Measurements from ENCODE around the gene KRT33B.
"Not testable (repeated sequence)": the region's sequence is repeated elsewhere in the genome, so short reads cannot be mapped to it uniquely, and the experiment has no call there.

KRT33B gene

GRCh38 chr17:41393294-41393693, 23.7 kb upstream of the KRT33B start:
- no peak for DNase-seq

GRCh38 chr17:41392278-41392677, 22.7 kb upstream of the KRT33B start:
- no peak for DNase-seq

DNA sequence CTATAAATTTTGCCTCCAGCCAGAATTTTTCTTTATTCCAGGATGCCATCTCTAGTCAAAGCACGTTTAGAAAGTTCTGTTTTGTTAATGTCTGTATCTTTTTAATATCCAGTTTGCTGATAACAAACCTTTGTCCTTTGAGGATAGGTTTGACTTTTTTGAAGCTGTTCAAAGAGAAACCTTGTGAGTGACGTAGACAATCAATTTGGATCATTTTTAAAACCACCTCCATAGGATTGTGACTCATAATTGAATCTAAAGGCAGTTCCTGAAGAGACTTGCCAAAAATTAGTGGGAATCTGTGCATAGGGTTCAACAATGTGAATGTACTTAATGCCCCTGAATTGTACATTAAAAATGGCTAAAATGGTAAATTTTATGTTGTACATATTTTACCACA, 21.9 kb upstream of the KRT33B start:
- DNase-seq, result no peak

GRCh38 chr17:41390411-41390938, 20.9 kb upstream of the KRT33B start:
- DNase-seq, result no peak

DNA sequence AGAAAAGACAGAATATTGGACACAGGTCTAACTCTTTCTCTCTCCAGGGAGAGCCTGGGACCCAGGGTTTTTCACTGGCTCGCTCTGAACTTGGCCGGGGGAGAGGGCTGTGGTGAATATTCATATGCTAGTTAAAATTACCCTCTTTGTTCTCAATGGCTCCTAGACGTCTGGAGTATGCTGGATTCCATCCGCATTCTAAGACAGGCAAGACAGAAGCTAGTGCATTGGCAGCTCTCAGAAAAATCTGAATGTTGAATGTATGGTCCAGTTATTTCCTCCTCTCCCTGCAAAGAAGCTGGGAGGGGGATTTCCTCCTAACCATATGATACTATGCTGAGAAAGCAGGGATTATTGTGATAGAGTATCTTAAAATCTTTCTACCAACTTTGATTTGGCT, 18.1 kb upstream of the KRT33B start:
- DNase-seq, result no peak

GRCh38 chr17:41386227-41386626, 16.6 kb upstream of the KRT33B start:
- no peak for DNase-seq

DNA sequence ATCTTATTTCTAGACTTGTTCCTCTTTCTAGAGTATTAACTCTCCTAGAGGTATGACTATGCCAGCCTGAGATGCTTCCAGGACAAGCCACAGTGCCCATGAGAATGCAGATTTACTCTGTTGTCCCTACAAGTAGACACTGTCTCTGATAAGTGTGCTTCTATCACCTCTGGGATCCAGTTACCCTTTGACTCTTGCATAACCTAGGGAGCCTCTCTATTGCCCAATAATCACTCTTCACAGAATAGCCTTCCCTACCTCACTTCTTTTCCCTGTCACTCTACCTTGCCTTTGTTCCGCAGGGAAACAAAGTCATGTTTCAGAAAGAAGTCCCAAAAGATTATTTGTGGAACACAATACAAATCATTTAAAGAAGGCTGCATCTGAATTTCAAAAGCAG, 14.1 kb upstream of the KRT33B start:
- DNase-seq, result no peak

DNA sequence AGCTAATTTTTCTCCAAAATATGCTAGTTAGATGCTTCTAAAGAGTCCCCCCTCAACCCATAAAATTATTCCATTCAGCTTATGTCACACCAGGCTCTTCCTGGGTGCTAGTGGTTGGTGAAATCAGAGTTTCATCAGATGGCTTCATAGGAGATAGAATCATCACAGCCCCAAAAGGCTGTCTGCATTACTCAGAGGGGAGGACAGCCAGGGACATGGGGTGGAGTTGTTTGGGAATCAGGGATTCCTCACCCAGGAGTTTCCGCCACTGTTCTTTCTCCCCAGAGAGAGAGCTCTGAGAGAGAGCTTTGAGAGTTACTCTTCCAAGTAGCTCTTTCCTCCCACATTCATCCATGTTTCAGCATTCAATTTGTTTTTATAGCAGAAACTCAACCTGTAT, 12.8 kb upstream of the KRT33B start:
- DNase-seq, result no peak

GRCh38 chr17:41381943-41382342, 12.3 kb upstream of the KRT33B start, which contains the start of gene KRT34:
TSS of gene KRT34 (minus strand) at chr17:41382306. CDS start at chr17:41382246, 60 bp downstream.
- not testable (repeated sequence) for DNase-seq

GRCh38 chr17:41380091-41380490, 10.5 kb upstream of the KRT33B start:
- not testable (repeated sequence) for DNase-seq

GRCh38 chr17:41377546-41377945, 7.9 kb upstream of the KRT33B start:
- DNase-seq, result no peak

GRCh38 chr17:41369023-41369422, 590 bp downstream of the KRT33B start:
- DNase-seq, result no peak

- no peak for DNase-seq
Observed at GRCh38 chr17:41367426-41368075, 2.1 kb downstream of the KRT33B start.

DNA sequence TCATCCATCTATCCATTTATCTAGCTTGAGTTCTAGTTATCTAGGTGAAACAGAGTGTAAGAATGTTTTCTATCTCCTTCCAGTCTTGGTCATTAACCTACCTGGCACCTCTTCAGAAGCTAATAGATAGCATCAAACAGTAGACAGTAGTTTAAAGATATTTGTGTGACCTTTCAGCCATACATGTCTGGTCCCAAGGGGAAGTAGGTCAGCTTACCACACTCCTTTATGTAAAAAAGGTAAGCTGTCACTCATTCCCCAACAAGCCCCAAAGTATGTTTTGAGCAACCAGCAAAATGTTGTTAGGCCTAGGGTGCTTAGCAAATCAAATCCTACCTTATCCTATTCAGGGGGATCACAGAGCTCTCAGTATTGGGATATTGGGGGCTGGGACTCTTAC, 3.5 kb downstream of the KRT33B start:
- no peak for DNase-seq

GRCh38 chr17:41363881-41364280, 5.7 kb downstream of the KRT33B start:
- DNase-seq, result no peak

DNA sequence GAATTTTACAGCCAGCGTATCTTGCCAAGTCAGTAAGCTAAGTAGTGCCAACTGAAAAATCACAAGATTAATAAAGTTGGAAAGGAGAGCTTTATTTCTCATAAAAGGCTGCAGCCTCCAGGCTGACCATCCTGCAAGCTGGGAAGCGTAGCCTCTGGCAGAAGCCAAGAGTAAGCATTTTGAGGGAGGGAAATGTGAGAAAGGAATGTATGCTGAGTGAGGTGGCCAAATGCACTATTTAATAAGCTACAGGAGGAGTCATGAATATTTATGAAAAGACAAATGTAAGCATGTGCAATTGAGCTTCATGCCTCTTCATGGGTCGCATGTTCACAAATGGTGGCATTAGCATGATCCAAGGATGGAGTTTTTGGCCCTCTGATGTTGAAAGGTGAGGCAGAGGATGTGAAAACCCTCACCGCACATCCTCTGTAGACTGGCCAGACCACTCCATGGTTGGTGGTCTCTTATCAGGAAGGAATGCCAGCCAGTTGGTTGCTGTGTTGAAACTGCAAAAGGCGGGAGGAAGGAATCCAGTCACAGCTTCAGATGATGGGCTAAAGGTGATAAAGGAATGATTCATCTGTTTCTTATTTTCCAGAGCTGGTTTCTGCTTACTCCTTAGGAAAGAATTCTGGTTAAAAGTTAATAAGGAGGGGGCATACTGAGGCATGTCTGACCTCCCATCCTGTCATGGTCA, 9.2 kb downstream of the KRT33B start:
- DNase-seq, result no peak

DNA sequence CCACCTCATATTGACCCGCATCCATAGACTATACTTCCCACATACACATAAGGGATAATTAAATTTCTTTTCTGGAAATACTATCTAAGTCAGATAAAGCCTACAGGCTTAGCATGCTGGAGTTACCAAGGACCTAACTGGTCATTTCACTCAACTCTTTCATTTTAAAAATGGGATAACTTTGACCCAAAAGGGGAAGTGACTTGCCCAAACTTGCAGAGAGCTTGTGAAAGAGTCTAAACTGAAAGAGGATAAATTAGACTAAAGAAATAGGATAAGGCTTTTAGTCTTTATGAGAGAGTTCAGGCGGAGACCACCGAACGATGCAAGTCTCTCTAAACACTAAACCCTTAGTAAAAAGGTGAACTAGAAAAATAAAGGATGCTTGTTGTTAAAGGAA, 15.1 kb downstream of the KRT33B start:
- DNase-seq, result no peak

DNA sequence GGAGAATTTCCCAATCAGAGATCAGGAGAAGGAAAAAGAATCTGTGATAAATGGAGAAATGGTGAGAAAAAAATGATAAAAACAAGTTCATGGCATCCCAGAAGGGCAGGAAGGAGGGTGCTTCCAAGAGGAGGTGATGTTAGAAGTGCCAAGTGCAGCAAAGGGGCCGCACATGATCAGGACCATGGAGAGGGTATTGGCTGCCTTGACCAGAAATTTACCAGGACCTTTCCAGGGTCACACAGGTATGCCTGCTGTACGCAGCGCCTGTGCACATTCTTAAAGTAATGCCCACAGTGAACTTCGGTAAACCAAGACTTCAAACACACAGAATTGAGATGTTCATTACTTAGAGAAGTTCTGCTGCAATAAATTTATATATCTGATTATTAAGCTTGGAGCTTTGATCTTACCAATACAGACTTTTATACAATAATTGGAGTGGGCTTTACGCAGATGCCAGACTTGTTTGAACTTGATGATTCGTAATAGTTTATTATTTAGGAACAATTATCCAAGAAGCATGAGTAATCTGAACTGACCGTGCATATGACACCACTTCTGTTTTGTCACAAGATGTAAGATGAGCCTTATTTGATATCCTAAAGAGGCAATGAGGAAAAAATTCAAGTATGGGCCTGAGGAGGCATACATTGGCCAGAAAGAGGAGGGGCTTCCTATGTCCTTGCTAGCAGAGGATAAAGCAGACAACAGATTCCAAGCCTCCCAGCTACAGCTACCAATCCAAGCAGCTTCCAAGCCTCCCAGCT, 16.8 kb downstream of the KRT33B start:
- DNase-seq, result no peak

- no peak for DNase-seq
Observed at GRCh38 chr17:41351177-41351576, 18.4 kb downstream of the KRT33B start.

DNA sequence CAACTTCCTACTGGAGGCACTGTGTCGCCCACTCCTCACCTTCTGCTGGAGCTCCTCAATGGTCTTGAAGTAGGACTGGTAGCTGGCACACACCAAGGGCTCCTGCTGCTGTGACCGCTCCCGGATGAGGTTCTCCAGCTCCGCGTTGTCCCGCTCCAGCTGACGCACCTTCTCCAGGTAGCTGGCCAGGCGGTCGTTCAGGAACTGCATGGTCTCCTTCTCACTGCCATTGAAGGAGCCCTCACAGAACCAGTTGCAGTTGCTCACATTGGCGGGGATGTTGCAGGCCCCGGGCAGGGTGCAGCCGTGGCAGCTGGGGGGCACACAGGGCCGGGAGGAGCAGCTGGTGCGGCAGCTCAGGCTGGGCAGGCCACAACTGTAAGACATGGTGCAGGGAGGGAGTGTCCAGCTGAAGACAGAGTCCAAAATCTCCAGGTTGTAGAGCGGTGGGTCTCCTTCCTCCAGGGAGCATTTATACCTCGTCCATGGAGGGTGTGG, 19.2 kb downstream of the KRT33B start, which contains the start of gene KRT33A:
Gene KRT33A, minus strand, starts transcription at position 448 of the 498 bp plus-strand sequence. Its CDS starts 61 bp downstream, at position 387.
- not testable (repeated sequence) for DNase-seq

DNA sequence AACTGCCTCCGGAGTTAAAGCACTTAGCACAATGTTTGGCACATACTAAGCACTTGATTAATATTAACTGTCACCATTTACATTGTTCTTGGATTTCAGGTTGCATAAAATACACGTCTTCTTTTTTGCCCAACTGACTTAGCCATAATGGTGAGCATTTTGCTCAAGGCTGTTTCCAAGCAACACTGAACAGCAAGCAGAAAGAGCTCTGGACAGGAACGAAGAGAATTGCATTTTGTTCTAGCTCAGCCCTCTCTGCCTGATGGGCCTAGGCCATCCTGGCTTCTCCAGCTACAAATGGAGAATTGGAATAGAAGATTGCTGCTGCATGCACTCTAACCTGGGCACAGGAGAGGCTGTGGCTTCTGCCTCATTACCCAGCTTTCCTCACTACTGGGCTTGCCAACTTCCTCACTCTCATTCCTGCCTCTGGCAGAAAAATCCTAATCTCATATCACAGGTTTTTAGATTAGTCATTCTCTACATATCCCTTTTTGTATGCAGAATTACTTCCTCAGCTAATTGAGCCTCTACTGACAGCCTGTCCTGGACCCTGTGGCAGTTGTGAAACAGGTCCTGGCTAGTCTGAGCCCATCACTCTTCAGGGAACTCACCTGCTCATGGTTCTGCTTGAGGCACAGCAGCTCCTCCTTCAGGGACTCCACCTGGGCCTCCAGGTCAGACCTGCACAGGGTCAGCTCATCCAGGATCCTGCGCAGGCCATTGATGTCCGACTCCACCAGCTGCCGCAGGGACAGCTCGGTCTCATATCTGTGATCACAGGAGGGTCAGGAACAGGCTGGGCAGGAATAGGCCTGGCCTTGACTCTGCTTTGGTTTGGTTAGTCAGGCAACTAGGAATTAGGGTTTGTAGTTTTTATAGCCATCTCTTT, 21.5 kb downstream of the KRT33B start:
- no peak for DNase-seq

DNA sequence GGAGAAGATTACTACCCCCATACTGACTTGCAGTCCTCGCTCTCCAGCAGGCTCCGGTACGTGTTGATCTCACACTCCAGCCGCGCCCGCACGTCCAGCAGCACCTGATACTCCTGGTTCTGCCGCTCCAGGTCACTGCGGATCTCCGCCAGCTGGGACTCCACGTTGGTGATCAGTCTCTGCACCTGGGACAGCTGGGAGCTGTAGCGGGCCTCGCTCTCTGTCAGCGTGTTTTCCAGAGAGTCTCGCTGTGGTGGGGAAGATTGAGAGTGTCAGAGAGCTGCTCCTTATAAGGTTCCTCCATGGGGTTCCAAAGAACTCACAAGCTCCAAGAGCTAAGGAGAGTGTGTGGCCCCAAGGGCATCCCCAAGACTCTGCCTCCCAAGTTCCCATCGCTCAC, 23.2 kb downstream of the KRT33B start:
- DNase-seq, result not testable (repeated sequence)

Data from effector CD4-positive, alpha-beta T cell (primary cell).